Fibroblast of lung (primary cell): ENCODE measurements around the gene TNS1. TPM values are rescaled to one million over a fixed set of nuclear protein-coding genes. Genes with fewer than 3 reads are reported as not detected.

Source experiments
- DNase-seq, 2 donors: peaks; one replicate each; pipeline versions ENCODE4 v3.0.0 to v3.0.0-alpha.2; 2010; ENCODE audit warnings: low read depth in 2 of 2
- H2AFZ ChIP-seq: 2 replicates; pipeline ENCODE4 v1.5.1; 2012; ENCODE audit warnings: low read length, control low read depth, inconsistent platforms
- H3K27ac ChIP-seq: 2 replicates; pipeline ENCODE4 v1.5.1; 2011; ENCODE audit warnings: low read length, control low read depth; ENCODE audit not compliant: insufficient read depth
- H3K27me3 ChIP-seq: 2 replicates; pipeline ENCODE4 v1.5.1; 2011; ENCODE audit warnings: mild to moderate bottlenecking, low read length; ENCODE audit not compliant: control insufficient read depth, insufficient read depth
- H3K36me3 ChIP-seq: 2 replicates; pipeline ENCODE4 v1.5.1; 2011; ENCODE audit warnings: low read length; ENCODE audit not compliant: control insufficient read depth, insufficient read depth
- H3K4me1 ChIP-seq: 2 replicates; pipeline ENCODE4 v1.5.1; 2011; ENCODE audit warnings: low read length; ENCODE audit not compliant: control insufficient read depth, insufficient read depth; ENCODE audit errors: extremely low read depth
- H3K4me2 ChIP-seq: 2 replicates; pipeline ENCODE4 v1.5.1; 2011; ENCODE audit warnings: low read length, control low read depth; ENCODE audit not compliant: insufficient read depth; ENCODE audit errors: extremely low read depth
- H3K4me3 ChIP-seq, 4 experiments: fragments of 200-600 bp in 1 of 4; sonication (generic) in 1 of 4; replicated peaks in 1 of 4; 2 replicates each; pipeline ENCODE4 v1.5.1; 2011 to 2016; ENCODE audit warnings: low read length in 4 of 4, low read depth in 3 of 4, mild to moderate bottlenecking in 3 of 4, control low read depth in 2 of 4, inconsistent platforms in 1 of 4, mixed read lengths in 1 of 4; ENCODE audit not compliant: insufficient read depth in 1 of 4; ENCODE audit errors: control extremely low read depth in 1 of 4
- H3K79me2 ChIP-seq: 2 replicates; pipeline ENCODE4 v1.5.1; 2012; ENCODE audit warnings: mild to moderate bottlenecking, low read length, inconsistent platforms; ENCODE audit not compliant: control insufficient read depth, insufficient read depth
- H3K9ac ChIP-seq: 2 replicates; pipeline ENCODE4 v1.5.1; 2011; ENCODE audit warnings: mild to moderate bottlenecking, low read length, control low read depth; ENCODE audit not compliant: insufficient read depth
- H3K9me3 ChIP-seq: 2 replicates; pipeline ENCODE4 v1.5.1; 2012; ENCODE audit warnings: low read depth, low read length; ENCODE audit not compliant: control insufficient read depth, insufficient read depth
- H4K20me1 ChIP-seq: 2 replicates; pipeline ENCODE4 v1.5.1; 2011; ENCODE audit warnings: low read length; ENCODE audit not compliant: control insufficient read depth, insufficient read depth; ENCODE audit errors: extremely low read depth
- CTCF ChIP-seq, 2 donors: IDR thresholded peaks in 1 of 2; conservative IDR thresholded peaks in 1 of 2; 1 replicate in 1 of 2; 2 replicates in 1 of 2; pipeline ENCODE4 v1.5.1; 2011 to 2012; ENCODE audit warnings: low read length in 2 of 2, control low read depth in 1 of 2, inconsistent platforms in 1 of 2, low read depth in 1 of 2, mild to moderate bottlenecking in 1 of 2
- EZH2 ChIP-seq: IDR thresholded peaks from 2 replicates; pipeline ENCODE4 v1.5.1; 2012; ENCODE audit warnings: low read length, control low read depth, mild to moderate bottlenecking; ENCODE audit errors: missing control alignments
- polyA plus RNA-seq, 2 donors: library from polyadenylated mRNA; depleted of rRNA in 1 of 2; stranded (reverse) in 1 of 2; unstranded in 1 of 2; fragments of >200 nt; gene quantifications; 2 replicates each; pipeline ENCODE4 v1.2.1, GENCODE V29; 2011 to 2012; ENCODE audit warnings: missing spikeins in 1 of 2
- total RNA-seq: library from RNA; depleted of rRNA; stranded (reverse); fragments of >200 nt; gene quantifications from 2 replicates; pipeline ENCODE4 v1.2.1, GENCODE V29; 2014

TNS1 gene
- total and polyA plus RNA-seq, 2 donors (not counting 1 experiment from before 2014, with no cell fraction given), result 44.4 to 47.1 TPM

GRCh38 chr2:217945530-217945929 is 57.3 kb downstream of the TNS1 start:
- DNase-seq, result no peak
- Histone ChIP-seq H3K9ac (no peak overlapping the region), H3K4me2 (no peak overlapping the region), H3K4me3 (no peak overlapping the region), H3K9me3 (no peaks in the 10 kb centered on the region), H3K36me3 (peaks cover 2% of the 10 kb centered on the region), H3K27ac (no peak overlapping the region), H2AFZ (no peak overlapping the region), H4K20me1 (no peaks in the 10 kb centered on the region), H3K4me1 (peaks cover 22% of the 10 kb centered on the region), H3K79me2 (peaks cover 29% of the 10 kb centered on the region), H3K27me3 (no peaks in the 10 kb centered on the region)
- no peak for TF ChIP-seq EZH2
- TF ChIP-seq CTCF (conservative IDR thresholded peaks at IDR 0.05 in 1 of 2, IDR thresholded peaks at IDR 0.05 in 1 of 2; ENCODE audit: low read depth in 1 of 2, low read length in 2 of 2), result no peak

GRCh38 chr2:217944923-217945322 is 57.9 kb downstream of the TNS1 start:
- no peaks in the 10 kb centered on the region for H3K9me3 ChIP-seq
- H3K79me2 ChIP-seq, result peaks cover 33% of the 10 kb centered on the region
- no peak overlapping the region for H3K27ac ChIP-seq
- H4K20me1 ChIP-seq, result no peaks in the 10 kb centered on the region
- no peak overlapping the region for H3K9ac ChIP-seq
- no peak overlapping the region for H3K4me2 ChIP-seq
- peaks cover 2% of the 10 kb centered on the region for H3K36me3 ChIP-seq
- H3K4me1 ChIP-seq, result peaks cover 22% of the 10 kb centered on the region
- H2AFZ ChIP-seq, result no peak overlapping the region
- DNase-seq, result no peak
- H3K27me3 ChIP-seq, result no peaks in the 10 kb centered on the region
- TF ChIP-seq EZH2 (no peak), CTCF (conservative IDR thresholded peaks at IDR 0.05 in 1 of 2, IDR thresholded peaks at IDR 0.05 in 1 of 2; ENCODE audit: low read depth in 1 of 2, low read length in 2 of 2) (no peak)
- no peak overlapping the region for H3K4me3 ChIP-seq

GRCh38 chr2:217944366-217944765 is 58.4 kb downstream of the TNS1 start:
- no peak overlapping the region for H3K4me3 ChIP-seq
- no peaks in the 10 kb centered on the region for H3K9me3 ChIP-seq
- TF ChIP-seq EZH2 (no peak), CTCF (conservative IDR thresholded peaks at IDR 0.05 in 1 of 2, IDR thresholded peaks at IDR 0.05 in 1 of 2; ENCODE audit: low read depth in 1 of 2, low read length in 2 of 2) (no peak)
- no peaks in the 10 kb centered on the region for H3K27me3 ChIP-seq
- H4K20me1 ChIP-seq, result no peaks in the 10 kb centered on the region
- no peak for DNase-seq
- peaks cover 22% of the 10 kb centered on the region for H3K4me1 ChIP-seq
- peaks cover 2% of the 10 kb centered on the region for H3K36me3 ChIP-seq
- no peak overlapping the region for H3K4me2 ChIP-seq
- H3K9ac ChIP-seq, result no peak overlapping the region
- peaks cover 36% of the 10 kb centered on the region for H3K79me2 ChIP-seq
- H2AFZ ChIP-seq, result no peak overlapping the region
- no peak overlapping the region for H3K27ac ChIP-seq
